Spleen (tissue), 11 donors: Measurements from ENCODE around the gene UBL4A. TPM values are rescaled to one million over a fixed set of nuclear protein-coding genes. Genes with fewer than 3 reads are reported as not detected.

Experiments
- DNase-seq: peaks from one replicate; pipeline ENCODE4 v3.0.0-alpha.2; 2020
- H3K27ac ChIP-seq, 8 donors: fragments of 200-600 bp; sonication (generic) in 7 of 8; 1 replicate in 4 of 8; 2 replicates in 4 of 8; pipeline versions ENCODE4 v1.5.0 to v1.8.0; 2016 to 2021; ENCODE audit warnings: inconsistent platforms in 4 of 8, mild to moderate bottlenecking in 4 of 8, moderate library complexity in 1 of 8
- H3K27me3 ChIP-seq, 7 donors: fragments of 200-600 bp; sonication (generic) in 6 of 7; replicated peaks in 1 of 7; 1 replicate in 4 of 7; 2 replicates in 3 of 7; pipeline versions ENCODE4 v1.5.0 to v1.8.0; 2016 to 2021; ENCODE audit warnings: inconsistent platforms in 3 of 7, mild to moderate bottlenecking in 1 of 7
- H3K36me3 ChIP-seq, 6 donors: fragments of 200-600 bp; sonication (generic) in 5 of 6; 1 replicate in 4 of 6; 2 replicates in 2 of 6; pipeline versions ENCODE4 v1.5.0 to v1.8.0; 2016 to 2021; ENCODE audit warnings: inconsistent platforms in 2 of 6
- H3K4me1 ChIP-seq, 6 donors: fragments of 200-600 bp; sonication (generic) in 5 of 6; 1 replicate in 3 of 6; 2 replicates in 3 of 6; pipeline versions ENCODE4 v1.5.0 to v1.8.0; 2016 to 2021; ENCODE audit warnings: inconsistent platforms in 3 of 6
- H3K4me3 ChIP-seq, 8 donors: fragments of 200-600 bp; sonication (generic) in 7 of 8; 1 replicate in 4 of 8; 2 replicates in 4 of 8; pipeline versions ENCODE4 v1.5.0 to v1.8.0; 2016 to 2021; ENCODE audit warnings: inconsistent platforms in 4 of 8, mild to moderate bottlenecking in 4 of 8, moderate library complexity in 2 of 8
- H3K9me3 ChIP-seq, 8 donors: fragments of 200-600 bp; sonication (generic) in 7 of 8; 1 replicate in 4 of 8; 2 replicates in 4 of 8; pipeline versions ENCODE4 v1.5.0 to v1.8.0; 2016 to 2021; ENCODE audit warnings: inconsistent platforms in 4 of 8
- CTCF ChIP-seq, 11 experiments: fragments of 200-600 bp in 7 of 11; fragments of 450-650 bp in 4 of 11; sonication (generic) in 4 of 11; IDR thresholded peaks in 8 of 11; conservative IDR thresholded peaks in 3 of 11; 1 replicate in 7 of 11; 2 replicates in 4 of 11; pipeline versions ENCODE4 v1.4.0 to v1.8.0; 2016 to 2021; ENCODE audit warnings: antibody characterized with exemption in 11 of 11, inconsistent platforms in 4 of 11, mild to moderate bottlenecking in 1 of 11
- POLR2A ChIP-seq, 3 donors: fragments of 450-650 bp; IDR thresholded peaks; one replicate each; pipeline ENCODE4 v1.5.1; 2017; ENCODE audit warnings: antibody characterized with exemption in 3 of 3, mild to moderate bottlenecking in 1 of 3
- POLR2AphosphoS5 ChIP-seq, 3 donors: sonication (generic); formaldehyde crosslinking; IDR thresholded peaks; one replicate each; pipeline ENCODE4 v1.5.1; 2017; ENCODE audit warnings: antibody characterized with exemption in 3 of 3
- WGBS, 5 donors: extraction: QIAGEN DNeasy Blood & Tissue Kit in 3 of 5; methylation state at CpG; one replicate each; pipeline versions ENCODE4 v1.1.5 to v1.1.7; 2013 to 2018; 5-methylcytosine and 5-hydroxymethylcytosine counted together
- intact Hi-C: fragments of 100-400 bp; cut with DNase I; formaldehyde crosslinking; loops from one replicate; pipeline ENCODE4 v1.15.0; 2023; ENCODE audit warnings: low total_unique reads
- polyA plus RNA-seq, 3 donors: library from polyadenylated mRNA; stranded (reverse); fragments of 200-250 nt; gene quantifications; one replicate each; pipeline ENCODE4 v1.2.1, GENCODE V29; 2013
- total RNA-seq, 7 donors: library from RNA; depleted of rRNA in 3 of 7; stranded (reverse); fragments of >200 nt in 3 of 7; fragmentation: NEBNext Ultra II Directional in 4 of 7; extraction: Animal tissue kit (Norgen Biotek cat#: 25700) in 4 of 7; gene quantifications; one replicate each; pipeline versions ENCODE4 v1.1.0 to v1.2.1, GENCODE V29; 2016 to 2021
- donor health status: healthy with polysubstance abuse.
- donor health status: DM: no; HTN: no; CAD: no; lungs with moderate emphysema.
- donor health status: DM: no; HTN: no; CAD: no.
- donor health status: Bipolar disorder and iron deficiency.
- donor health status: healthy.
- donor health status: DM: no; HTN: no; CAD: no.
- donor health status: DM: yes; HTN: yes; CAD: no.

UBL4A gene
- total and polyA plus RNA-seq, 10 donors, result 13.4 to 36.3 (median 21.8) TPM

DNA sequence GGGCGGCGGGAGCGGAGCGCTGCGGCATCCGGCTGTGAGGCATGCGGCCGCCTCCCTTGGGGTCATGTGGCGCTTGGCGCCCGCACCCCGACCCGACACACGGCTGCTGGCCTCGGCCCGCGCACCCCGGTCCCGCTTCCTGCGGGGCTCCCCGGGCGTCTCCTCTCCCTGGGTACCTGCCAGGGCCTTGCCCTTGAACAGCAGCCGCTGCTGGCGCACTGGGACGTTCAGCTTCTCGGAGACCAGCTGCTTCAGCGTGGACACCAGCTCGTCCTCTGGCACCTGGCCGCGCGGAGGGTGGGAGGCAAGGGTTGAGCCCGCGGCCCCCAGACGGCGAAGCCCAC, 391 bp downstream of the UBL4A start:
- H3K9me3 ChIP-seq, result no peaks in the 10 kb centered on the region
- DNase-seq, result peak; percentile 87
- TF ChIP-seq CTCF (IDR thresholded peaks at IDR 0.05 in 8 of 11, conservative IDR thresholded peaks at IDR 0.05 in 3 of 11), result no peak
- TF ChIP-seq POLR2AphosphoS5 (IDR thresholded peaks at IDR 0.05), result peak in 2 of 3 donors; percentile 18 to 56
- TF ChIP-seq POLR2A (IDR thresholded peaks at IDR 0.05), result no peak
- 0 to 57% (median 18%) methylated on average over 2 to 35 of the region's 35 CpGs; no CpG with 5 or more reads in 1 of the 5 donors for WGBS, 5 donors
- H3K27me3 ChIP-seq, result no peaks in the 10 kb centered on the region
- H3K4me1 ChIP-seq, result peaks cover 0 to 57% (median 39%) of the 10 kb centered on the region in 6 donors
- H3K4me3 ChIP-seq, result peak overlapping the region; percentile 62 to 91 (median 72)
- peaks cover 0 to 36% (median 0%) of the 10 kb centered on the region in 6 donors for H3K36me3 ChIP-seq
- intact Hi-C loops, result no loop called here
- H3K27ac ChIP-seq, result peak overlapping the region; percentile 63 to 92 (median 86)

DNA sequence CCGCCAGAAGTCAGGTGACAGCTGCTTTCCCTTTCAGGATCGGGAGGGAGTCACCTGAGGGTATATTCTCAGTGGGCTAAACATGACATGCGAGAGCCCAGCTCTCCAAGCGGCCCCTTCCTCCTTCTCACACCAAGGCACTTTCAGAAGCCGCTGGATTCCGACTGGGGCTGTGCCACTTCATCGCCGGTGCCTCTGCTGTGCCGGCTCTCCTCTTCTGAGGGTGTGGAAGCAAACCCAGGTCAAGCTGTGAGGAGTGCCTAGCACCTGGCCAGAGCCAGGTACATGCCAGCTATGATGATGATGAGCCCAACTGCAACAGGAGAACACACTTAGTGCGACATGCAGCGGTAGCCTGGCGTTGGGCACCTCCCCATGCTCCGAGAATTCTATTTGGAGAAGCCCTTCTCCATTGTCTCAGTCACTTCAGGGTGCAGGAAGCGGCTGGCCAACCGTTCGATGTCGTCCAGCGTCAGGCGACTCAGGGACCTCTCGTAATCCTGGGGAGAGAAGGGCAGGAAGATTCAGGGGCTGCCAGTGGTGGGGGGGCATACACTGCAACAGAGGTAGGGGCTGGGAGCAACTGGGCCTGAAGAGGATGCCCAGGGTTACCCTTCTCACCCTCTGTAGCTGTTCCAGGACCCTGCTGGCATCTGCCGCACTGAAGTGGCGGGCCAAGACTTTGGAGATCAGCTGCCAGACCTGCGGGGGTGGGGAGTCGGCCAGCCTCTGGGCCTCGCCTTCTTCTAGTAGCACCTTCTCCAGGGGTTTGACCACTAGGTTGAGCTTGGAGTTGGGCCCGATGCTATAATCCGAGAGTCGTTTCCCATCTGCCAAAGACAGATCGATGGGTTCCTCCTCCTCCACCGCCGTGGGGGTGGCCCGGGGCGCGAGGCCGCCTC, 1.0 kb downstream of the UBL4A start:
- peak; percentile 72 for DNase-seq
- Histone ChIP-seq H3K27ac (peak overlapping the region; percentile 63 to 92 (median 86)), H3K4me3 (peak overlapping the region; percentile 62 to 91 (median 72)), H3K36me3 (peaks cover 0 to 36% (median 0%) of the 10 kb centered on the region in 6 donors), H3K9me3 (no peaks in the 10 kb centered on the region), H3K27me3 (no peaks in the 10 kb centered on the region), H3K4me1 (peaks cover 0 to 56% (median 39%) of the 10 kb centered on the region in 6 donors)
- WGBS, 5 donors, result 46 to 92% (median 62%) methylated on average over 2 to 35 of the region's 35 CpGs
- TF ChIP-seq POLR2A (IDR thresholded peaks at IDR 0.05) (no peak), CTCF (IDR thresholded peaks at IDR 0.05 in 8 of 11, conservative IDR thresholded peaks at IDR 0.05 in 3 of 11) (no peak), POLR2AphosphoS5 (IDR thresholded peaks at IDR 0.05) (no peak)
- intact Hi-C loops, result no loop called here

DNA sequence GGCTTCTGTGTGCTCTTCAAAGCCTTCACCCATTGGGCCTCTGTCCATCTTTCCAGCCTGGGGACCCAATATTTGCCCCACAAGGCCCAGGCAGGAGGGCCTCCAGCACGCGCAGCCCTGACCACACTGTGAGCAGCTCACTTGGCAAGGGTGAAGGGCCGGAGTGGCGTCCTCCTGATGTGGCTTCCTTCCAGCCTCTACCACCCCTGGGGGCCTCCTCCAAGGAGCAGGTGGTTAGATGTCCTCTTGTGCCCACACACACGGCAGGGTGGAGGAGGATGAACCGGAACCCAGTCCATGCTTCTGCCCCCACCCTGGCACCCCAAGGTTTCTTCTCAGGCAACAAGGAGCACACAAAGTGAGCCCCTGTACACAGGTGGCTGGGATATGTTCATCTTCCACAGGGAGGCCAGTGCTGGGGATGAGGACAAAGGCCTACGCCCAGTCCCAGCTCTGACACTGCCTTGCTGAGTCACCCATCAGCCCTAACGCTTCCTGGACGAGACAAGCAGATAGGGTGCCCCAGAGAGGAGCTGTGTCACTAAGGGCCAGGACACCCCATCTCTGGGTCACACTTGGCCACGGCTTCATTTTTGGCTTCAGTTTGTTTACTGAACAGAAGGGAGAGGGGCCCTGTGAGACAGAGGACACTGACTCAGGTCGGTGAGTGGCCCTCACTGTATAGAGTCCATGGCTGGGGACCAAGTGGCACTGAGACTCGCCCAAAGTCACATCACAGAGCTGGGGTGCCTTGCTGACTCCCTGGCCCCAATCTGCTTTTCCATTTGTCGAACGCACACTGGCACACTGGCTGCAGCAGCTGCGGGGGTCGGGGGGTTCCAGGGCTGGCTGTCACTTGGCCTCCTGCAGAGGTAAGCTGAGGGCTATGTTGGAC, 1.9 kb downstream of the UBL4A start:
- intact Hi-C loops, result no loop called here
- TF ChIP-seq CTCF (IDR thresholded peaks at IDR 0.05 in 8 of 11, conservative IDR thresholded peaks at IDR 0.05 in 3 of 11) (no peak), POLR2A (IDR thresholded peaks at IDR 0.05) (no peak), POLR2AphosphoS5 (IDR thresholded peaks at IDR 0.05) (no peak)

More for the DNA sequence above, 1.9 kb downstream of the UBL4A start:
- Histone ChIP-seq H3K27ac (peak overlapping the region in 1 of 8 donors; percentile 90), H3K36me3 (peaks cover 0 to 36% (median 0%) of the 10 kb centered on the region in 6 donors), H3K9me3 (no peaks in the 10 kb centered on the region), H3K4me3 (peak overlapping the region in 1 of 8 donors; percentile 91), H3K4me1 (peaks cover 0 to 56% (median 38%) of the 10 kb centered on the region in 6 donors), H3K27me3 (no peaks in the 10 kb centered on the region)
- WGBS, 5 donors, result 77 to 93% (median 81%) methylated on average over 8 to 16 of the region's 16 CpGs
- peak; percentile 61 for DNase-seq
